Esophagus squamous epithelium (tissue), 5 donors: ENCODE data around the gene CHID1. TPM values are rescaled to one million over a fixed set of nuclear protein-coding genes. Genes with fewer than 3 reads are reported as not detected.

Source experiments
- DNase-seq: peaks from one replicate; lab custom pipeline; 2025; lab: John Stamatoyannopoulos, UW
- H3K27ac ChIP-seq, 4 donors: fragments of 200-600 bp; sonication (generic); one replicate each; pipeline ENCODE4 v1.5.1; 2016 to 2019; ENCODE audit warnings: mild to moderate bottlenecking in 1 of 4
- H3K27me3 ChIP-seq, 4 donors: fragments of 200-600 bp; sonication (generic); 1 replicate in 3 of 4; 2 replicates in 1 of 4; pipeline versions ENCODE4 v1.5.1 to v1.6.0; 2017 to 2021; ENCODE audit warnings: antibody characterized with exemption in 1 of 4
- H3K36me3 ChIP-seq, 3 donors: fragments of 200-600 bp; sonication (generic); one replicate each; pipeline ENCODE4 v1.5.1; 2016 to 2019
- H3K4me1 ChIP-seq, 3 donors: fragments of 200-600 bp; sonication (generic); one replicate each; pipeline ENCODE4 v1.5.1; 2017 to 2019
- H3K4me3 ChIP-seq, 4 donors: fragments of 200-600 bp; sonication (generic); 1 replicate in 3 of 4; 2 replicates in 1 of 4; pipeline ENCODE4 v1.5.1; 2016 to 2019; ENCODE audit warnings: mild to moderate bottlenecking in 2 of 4, moderate library complexity in 1 of 4
- H3K9me3 ChIP-seq, 3 donors: fragments of 200-600 bp; sonication (generic); one replicate each; pipeline ENCODE4 v1.5.1; 2016 to 2019
- CTCF ChIP-seq, 6 experiments: fragments of 450-650 bp in 4 of 6; fragments of 200-600 bp in 2 of 6; sonication (generic) in 2 of 6; IDR thresholded peaks; one replicate each; pipeline ENCODE4 v1.5.1; 2016 to 2019; ENCODE audit warnings: antibody characterized with exemption in 6 of 6, mild to moderate bottlenecking in 4 of 6, moderate library complexity in 4 of 6
- POLR2A ChIP-seq, 4 donors: fragments of 450-650 bp; IDR thresholded peaks; one replicate each; pipeline ENCODE4 v1.6.1; 2017; ENCODE audit warnings: antibody characterized with exemption in 4 of 4, mild to moderate bottlenecking in 4 of 4, moderate library complexity in 3 of 4
- WGBS, 2 donors: methylation state at CpG; one replicate each; pipeline ENCODE4 v1.1.5; 2018; 5-methylcytosine and 5-hydroxymethylcytosine counted together
- intact Hi-C: fragments of 100-400 bp; cut with DNase I; formaldehyde crosslinking; loops from one replicate; pipeline ENCODE4 v1.15.0; 2022
- total RNA-seq, 4 donors: library from RNA; depleted of rRNA; stranded (reverse); fragments of >200 nt; gene quantifications; one replicate each; pipeline ENCODE4 v1.1.0, GENCODE V29; 2016
- donor health status: DM: yes; HTN: yes; CAD: no.

CHID1 gene
- total RNA-seq, 4 donors from 2014 or later = 58.2 to 63.4 (median 61.3) TPM

GRCh38 chr11:898540-899190 lies 11.9 kb downstream of the CHID1 start:
- DNase-seq = no peak
- Histone ChIP-seq H3K36me3 (peaks cover 48 to 69% (median 49%) of the 10 kb centered on the region in 3 donors), H3K27ac (no peak overlapping the region), H3K4me3 (no peak overlapping the region), H3K27me3 (no peaks in the 10 kb centered on the region), H3K4me1 (no peaks in the 10 kb centered on the region), H3K9me3 (no peaks in the 10 kb centered on the region)
- no peak for TF ChIP-seq CTCF (IDR thresholded peaks at IDR 0.05)
- TF ChIP-seq POLR2A (IDR thresholded peaks at IDR 0.05) = no peak
- WGBS, 2 donors = 83 to 94% methylated on average over 6 to 8 of the region's 22 CpGs
- intact Hi-C loops = no loop called here

- peaks cover 42 to 63% (median 43%) of the 10 kb centered on the region in 3 donors for H3K36me3 ChIP-seq
- intact Hi-C loops = no loop called here
- no peak overlapping the region for H3K27ac ChIP-seq
- H3K4me3 ChIP-seq = no peak overlapping the region
- TF ChIP-seq CTCF (IDR thresholded peaks at IDR 0.05) (peak in 1 of 6 experiments; percentile 22), POLR2A (IDR thresholded peaks at IDR 0.05) (no peak)
- no peak for DNase-seq
- H3K27me3 ChIP-seq = no peaks in the 10 kb centered on the region
- no peaks in the 10 kb centered on the region for H3K4me1 ChIP-seq
- no peaks in the 10 kb centered on the region for H3K9me3 ChIP-seq
- WGBS, 2 donors = 80% methylated on average over 1 of the region's 10 CpGs; no CpG with 5 or more reads in 1 of the 2 donors
Measured at GRCh38 chr11:898143-898511, 12.5 kb downstream of the CHID1 start.

- intact Hi-C loops = no loop called here
- TF ChIP-seq CTCF (IDR thresholded peaks at IDR 0.05) (no peak), POLR2A (IDR thresholded peaks at IDR 0.05) (no peak)
- Histone ChIP-seq H3K9me3 (no peaks in the 10 kb centered on the region), H3K27ac (no peak overlapping the region), H3K27me3 (no peaks in the 10 kb centered on the region), H3K4me3 (no peak overlapping the region), H3K36me3 (peaks cover 37 to 57% (median 37%) of the 10 kb centered on the region in 3 donors), H3K4me1 (no peaks in the 10 kb centered on the region)
- 94 to 100% methylated on average over 3 of the region's 17 CpGs for WGBS, 2 donors
- DNase-seq = no peak
Measured at GRCh38 chr11:897253-898142, 13.1 kb downstream of the CHID1 start.

GRCh38 chr11:895331-896110 lies 15.1 kb downstream of the CHID1 start:
- TF ChIP-seq CTCF (IDR thresholded peaks at IDR 0.05) = no peak
- TF ChIP-seq POLR2A (IDR thresholded peaks at IDR 0.05) = no peak
- no peak overlapping the region for H3K4me3 ChIP-seq
- H3K9me3 ChIP-seq = no peaks in the 10 kb centered on the region
- H3K4me1 ChIP-seq = no peaks in the 10 kb centered on the region
- peaks cover 19 to 46% (median 20%) of the 10 kb centered on the region in 3 donors for H3K36me3 ChIP-seq
- DNase-seq = no peak
- 78 to 83% methylated on average over 13 to 14 of the region's 26 CpGs for WGBS, 2 donors
- intact Hi-C loops = no loop called here
- H3K27me3 ChIP-seq = no peaks in the 10 kb centered on the region
- H3K27ac ChIP-seq = no peak overlapping the region
